ENCODE measurements around the gene C9orf50.
"Not testable (repeated sequence)": the region's sequence is repeated elsewhere in the genome, so short reads cannot be mapped to it uniquely, and the experiment has no call there.

Gene C9orf50

GRCh38 chr9:129597355-129598088 lies 23.4 kb downstream of the C9orf50 start:
- TF ChIP-seq CTCF (IDR thresholded peaks at IDR 0.05; ENCODE audit: low read depth, low read length) = no peak
- Histone ChIP-seq H3K4me3 (ENCODE audit: low read depth, low read length) (no peak overlapping the region), H3K9me3 (ENCODE audit: severe bottlenecking) (no peaks in the 10 kb centered on the region), H3K27ac (no peak overlapping the region), H3K27me3 (ENCODE audit: insufficient read depth, low read depth, severe bottlenecking) (no peaks in the 10 kb centered on the region), H3K36me3 (no peaks in the 10 kb centered on the region)
- no peak for DNase-seq

- Histone ChIP-seq H3K9me3 (ENCODE audit: severe bottlenecking) (no peaks in the 10 kb centered on the region), H3K36me3 (no peaks in the 10 kb centered on the region), H3K27me3 (ENCODE audit: insufficient read depth, low read depth, severe bottlenecking) (no peaks in the 10 kb centered on the region), H3K4me3 (ENCODE audit: low read depth, low read length) (no peak overlapping the region), H3K27ac (no peak overlapping the region)
- DNase-seq = no peak
- TF ChIP-seq CTCF (IDR thresholded peaks at IDR 0.05; ENCODE audit: low read depth, low read length) = no peak
Measured at GRCh38 chr9:129596541-129597331, 24.2 kb downstream of the C9orf50 start.

GRCh38 chr9:129595903-129596540 lies 24.9 kb downstream of the C9orf50 start:
- no peaks in the 10 kb centered on the region for H3K9me3 ChIP-seq (ENCODE audit: severe bottlenecking)
- no peak overlapping the region for H3K27ac ChIP-seq
- no peak for TF ChIP-seq CTCF (IDR thresholded peaks at IDR 0.05; ENCODE audit: low read depth, low read length)
- no peak for DNase-seq
- no peaks in the 10 kb centered on the region for H3K27me3 ChIP-seq (ENCODE audit: insufficient read depth, low read depth, severe bottlenecking)
- H3K4me3 ChIP-seq (ENCODE audit: low read depth, low read length) = no peak overlapping the region
- H3K36me3 ChIP-seq = no peaks in the 10 kb centered on the region

- no peak for TF ChIP-seq CTCF (IDR thresholded peaks at IDR 0.05; ENCODE audit: low read depth, low read length)
- no peaks in the 10 kb centered on the region for H3K9me3 ChIP-seq (ENCODE audit: severe bottlenecking)
- H3K27me3 ChIP-seq (ENCODE audit: insufficient read depth, low read depth, severe bottlenecking) = no peaks in the 10 kb centered on the region
- no peak for DNase-seq
- H3K4me3 ChIP-seq (ENCODE audit: low read depth, low read length) = no peak overlapping the region
- no peaks in the 10 kb centered on the region for H3K36me3 ChIP-seq
- H3K27ac ChIP-seq = no peak overlapping the region
Measured at GRCh38 chr9:129595311-129595741, 25.6 kb downstream of the C9orf50 start.

- H3K27me3 ChIP-seq (ENCODE audit: insufficient read depth, low read depth, severe bottlenecking) = no peaks in the 10 kb centered on the region
- DNase-seq = no peak
- no peaks in the 10 kb centered on the region for H3K36me3 ChIP-seq
- H3K4me3 ChIP-seq (ENCODE audit: low read depth, low read length) = no peak overlapping the region
- no peak for TF ChIP-seq CTCF (IDR thresholded peaks at IDR 0.05; ENCODE audit: low read depth, low read length)
- H3K27ac ChIP-seq = no peak overlapping the region
- no peaks in the 10 kb centered on the region for H3K9me3 ChIP-seq (ENCODE audit: severe bottlenecking)
Measured at GRCh38 chr9:129594632-129595031, 26.3 kb downstream of the C9orf50 start.

- H3K27ac ChIP-seq; H3K4me3 ChIP-seq (ENCODE audit: low read depth, low read length); H3K27me3 ChIP-seq (ENCODE audit: insufficient read depth, low read depth, severe bottlenecking); H3K9me3 ChIP-seq (ENCODE audit: severe bottlenecking); H3K36me3 ChIP-seq; DNase-seq: not testable (repeated sequence)
Measured at GRCh38 chr9:129592790-129593189, 28.1 kb downstream of the C9orf50 start.

All from WERI-Rb-1 (cell line).